Astrocyte (in vitro differentiated cells and primary cell): ENCODE results near the gene BANP.
"Not testable (repeated sequence)": the region's sequence is repeated elsewhere in the genome, so short reads cannot be mapped to it uniquely, and the experiment has no call there.

Source experiments
- EZH2 ChIP-seq: IDR thresholded peaks from 2 replicates; pipeline ENCODE4 v1.6.1; 2012; ENCODE audit warnings: mild to moderate bottlenecking, low read length, inconsistent platforms; ENCODE audit not compliant: insufficient read depth
- TF ChIP-seq, protein P1 (sequence below): IDR thresholded peaks from 2 replicates; pipeline ENCODE4 v1.5.1; 2011; ENCODE audit warnings: low read depth, mild to moderate bottlenecking, inconsistent platforms, low read length, moderate library complexity; ENCODE audit not compliant: insufficient read depth

DNA sequence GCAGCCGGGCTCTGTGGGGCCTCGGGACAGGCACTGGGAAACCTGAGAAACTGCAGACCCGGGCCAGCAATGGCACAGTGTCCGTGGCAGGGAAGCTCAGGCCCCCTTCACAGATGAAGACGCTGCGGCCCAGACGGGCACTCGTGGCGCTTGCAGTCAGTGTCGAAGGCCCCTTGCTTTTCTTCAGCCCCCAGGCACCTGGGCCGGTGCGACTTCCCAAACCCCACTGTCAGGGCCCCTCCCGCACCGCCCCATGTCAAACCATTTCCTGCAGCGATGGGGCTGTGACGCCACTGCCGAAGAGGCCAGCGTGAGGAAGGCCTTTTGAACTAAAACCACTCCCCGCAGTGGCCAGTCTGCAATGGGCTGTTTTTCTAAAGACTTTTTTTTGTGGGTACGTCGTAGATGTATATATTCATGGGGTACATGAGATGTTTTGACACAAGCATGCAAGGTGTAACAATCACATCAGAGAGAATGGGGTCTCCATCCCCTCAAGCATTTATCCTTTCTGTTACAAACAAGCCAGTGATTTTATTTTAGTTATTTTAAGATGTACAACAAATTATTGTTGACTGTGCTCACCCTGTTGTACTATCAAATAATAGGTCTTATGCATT, 159.8 kb downstream of the BANP start:
- TF ChIP-seq, protein P1, sequence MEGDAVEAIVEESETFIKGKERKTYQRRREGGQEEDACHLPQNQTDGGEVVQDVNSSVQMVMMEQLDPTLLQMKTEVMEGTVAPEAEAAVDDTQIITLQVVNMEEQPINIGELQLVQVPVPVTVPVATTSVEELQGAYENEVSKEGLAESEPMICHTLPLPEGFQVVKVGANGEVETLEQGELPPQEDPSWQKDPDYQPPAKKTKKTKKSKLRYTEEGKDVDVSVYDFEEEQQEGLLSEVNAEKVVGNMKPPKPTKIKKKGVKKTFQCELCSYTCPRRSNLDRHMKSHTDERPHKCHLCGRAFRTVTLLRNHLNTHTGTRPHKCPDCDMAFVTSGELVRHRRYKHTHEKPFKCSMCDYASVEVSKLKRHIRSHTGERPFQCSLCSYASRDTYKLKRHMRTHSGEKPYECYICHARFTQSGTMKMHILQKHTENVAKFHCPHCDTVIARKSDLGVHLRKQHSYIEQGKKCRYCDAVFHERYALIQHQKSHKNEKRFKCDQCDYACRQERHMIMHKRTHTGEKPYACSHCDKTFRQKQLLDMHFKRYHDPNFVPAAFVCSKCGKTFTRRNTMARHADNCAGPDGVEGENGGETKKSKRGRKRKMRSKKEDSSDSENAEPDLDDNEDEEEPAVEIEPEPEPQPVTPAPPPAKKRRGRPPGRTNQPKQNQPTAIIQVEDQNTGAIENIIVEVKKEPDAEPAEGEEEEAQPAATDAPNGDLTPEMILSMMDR = not testable (repeated sequence)
- TF ChIP-seq EZH2 = not testable (repeated sequence)
